GM21515 (cell line): Measurements from ENCODE around the gene RBP5.

ENCODE experiments used
- ATAC-seq: cut with Tn5 transposase; IDR thresholded peaks from one replicate; pipeline ENCODE4 v1.9.1; 2021; ENCODE audit not compliant: unreplicated experiment

The RBP5 gene

DNA sequence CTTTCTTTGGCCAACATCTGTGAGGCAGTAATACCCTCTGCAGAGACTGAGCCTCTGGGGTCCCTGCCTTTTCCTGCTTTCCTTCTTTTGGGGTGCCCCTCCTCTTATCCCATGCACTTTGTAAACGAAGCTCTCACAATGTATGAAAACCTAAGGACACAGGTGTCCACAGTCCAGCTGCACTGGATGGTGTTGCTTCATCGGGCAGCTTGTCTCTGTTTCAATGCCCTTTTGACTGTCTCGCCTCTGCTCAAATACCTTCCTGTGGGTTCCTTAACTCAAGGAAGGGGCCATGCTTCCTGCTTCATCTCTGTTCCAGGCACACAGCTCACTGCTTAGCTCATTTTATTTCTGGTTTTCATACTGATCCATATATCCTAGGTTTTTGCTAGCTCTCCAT, 26.1 kb downstream of the RBP5 start:
- no peak for ATAC-seq

- no peak for ATAC-seq
These were observed 27.0 kb downstream of the RBP5 start for GRCh38 chr12:7101694-7102131.

DNA sequence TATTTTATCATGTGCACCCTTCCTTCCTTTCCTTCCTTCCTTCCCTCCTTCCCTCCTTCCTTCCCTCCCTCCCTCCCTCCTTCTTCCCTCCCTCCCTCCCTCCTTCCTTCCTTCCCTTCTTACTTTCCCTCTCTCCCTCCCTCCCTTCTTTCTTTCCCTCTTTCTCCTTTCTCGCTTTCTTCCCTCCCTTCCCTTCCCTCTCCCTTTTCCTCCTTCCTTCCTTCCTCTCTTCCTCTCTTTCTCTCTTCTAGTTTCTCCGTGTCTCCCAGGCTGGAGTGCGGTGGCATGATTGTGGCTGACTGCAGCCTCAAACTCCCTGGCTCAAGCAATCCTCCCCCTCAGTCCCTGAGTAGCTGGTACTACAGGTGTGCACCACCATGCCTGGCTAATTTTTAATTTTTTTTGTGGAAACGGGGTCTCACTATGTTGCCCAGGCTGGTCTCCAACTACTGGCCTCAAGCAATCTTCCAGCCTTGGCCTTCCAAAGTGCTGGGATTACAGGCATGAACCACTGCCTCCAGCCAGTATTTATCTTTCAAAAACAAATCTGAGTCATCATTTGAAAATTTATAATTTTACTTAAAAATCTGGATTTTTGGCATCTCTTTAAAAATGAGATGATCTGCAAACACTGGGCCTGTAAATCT, 27.5 kb downstream of the RBP5 start:
- no peak for ATAC-seq

DNA sequence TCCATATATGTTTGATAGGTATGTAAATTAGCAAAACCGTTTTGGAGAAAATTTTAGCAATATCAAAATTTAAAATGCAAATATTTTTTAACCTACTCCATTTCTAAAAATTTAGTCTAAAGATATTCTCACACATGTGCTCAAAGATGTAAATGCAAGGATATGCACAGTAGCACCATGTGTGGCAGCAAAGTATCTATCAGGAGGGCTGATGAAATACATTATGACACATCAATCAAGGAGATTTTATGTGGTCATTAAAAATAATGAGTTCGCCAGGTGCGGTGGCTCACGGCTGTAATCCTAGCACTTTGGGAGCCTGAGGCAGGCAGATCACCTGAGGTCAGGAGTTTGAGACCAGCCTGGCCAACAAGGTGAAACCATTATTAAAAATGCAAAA, 28.4 kb downstream of the RBP5 start:
- ATAC-seq, result no peak

DNA sequence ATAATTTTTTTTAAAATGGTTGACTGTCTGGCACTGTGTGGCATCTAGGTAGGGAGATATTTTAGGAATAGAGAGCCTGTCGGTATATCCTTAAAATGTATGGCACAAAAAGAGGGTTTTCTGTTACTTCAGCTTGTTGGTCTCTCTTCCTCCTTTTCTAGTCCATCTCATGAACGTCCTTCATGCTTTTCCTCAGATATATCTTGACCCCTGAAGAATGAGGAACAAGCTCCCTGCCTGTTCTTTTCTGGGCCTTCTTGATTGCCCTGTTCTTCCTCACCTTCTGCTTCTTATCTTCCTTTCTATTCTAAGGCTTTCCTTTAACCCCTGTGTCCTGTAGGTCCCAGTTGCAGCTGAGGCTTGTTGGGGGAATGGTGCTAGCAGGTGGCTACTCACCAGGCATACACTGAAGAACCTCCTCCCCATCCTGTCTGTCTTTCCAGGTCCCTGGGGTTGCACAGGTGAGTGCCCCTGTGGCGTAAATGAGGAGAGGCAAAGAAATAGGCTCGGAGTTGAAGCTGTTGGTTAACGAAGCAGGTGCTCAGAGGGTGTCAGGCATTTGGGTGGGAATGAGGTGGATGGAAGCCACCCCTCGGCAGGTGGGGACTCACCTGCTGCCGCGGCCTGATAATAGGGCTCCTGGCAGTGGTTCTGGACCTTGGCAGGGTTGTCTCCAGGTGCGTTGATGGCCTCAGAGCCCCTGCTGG, 29.2 kb downstream of the RBP5 start:
- no peak for ATAC-seq

DNA sequence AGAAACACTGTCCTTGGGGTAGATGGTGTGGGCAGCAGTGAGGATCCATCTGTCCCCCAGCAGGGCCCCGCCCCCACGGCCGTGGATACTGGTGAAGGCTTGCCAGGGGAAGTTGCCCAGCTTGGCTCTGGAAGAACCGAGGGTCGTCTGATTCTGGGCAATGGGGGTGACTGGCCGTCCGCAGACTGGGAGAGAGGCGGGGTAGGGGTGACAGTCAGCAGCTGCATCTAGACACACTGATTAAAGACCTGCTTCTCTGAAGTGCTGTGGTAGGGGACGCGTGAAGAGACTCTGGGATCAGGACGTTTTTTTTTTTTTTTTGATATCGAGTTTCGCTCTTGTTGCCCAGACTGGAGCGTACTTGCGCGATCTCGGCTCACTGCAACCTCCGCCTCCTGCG, 31.7 kb downstream of the RBP5 start:
- no peak for ATAC-seq

GRCh38 chr12:7096006-7096932, 32.4 kb downstream of the RBP5 start:
- no peak for ATAC-seq

- ATAC-seq, result no peak
These were observed 34.8 kb downstream of the RBP5 start for GRCh38 chr12:7093892-7094291.

DNA sequence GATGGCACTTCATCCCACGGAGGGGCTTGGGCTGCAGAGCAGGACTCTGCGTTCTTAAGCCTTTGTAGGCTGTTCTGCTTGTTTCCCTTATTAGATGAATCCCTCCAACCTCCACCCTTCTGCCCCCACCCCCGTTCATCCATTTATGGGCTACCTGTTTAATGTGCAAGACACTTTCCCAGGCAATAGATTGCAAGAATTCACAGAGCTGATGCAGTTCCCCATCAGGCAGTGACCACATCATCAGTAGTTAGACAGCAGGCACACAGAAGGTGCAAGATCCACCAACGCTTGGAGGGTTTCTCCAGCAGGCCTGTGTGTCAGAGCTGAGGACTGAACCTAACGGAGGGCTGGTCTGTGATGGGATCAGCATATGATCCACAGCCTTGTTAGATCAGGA, 35.2 kb downstream of the RBP5 start:
- no peak for ATAC-seq

- ATAC-seq, result no peak
These were observed 35.7 kb downstream of the RBP5 start for GRCh38 chr12:7092986-7093460.

DNA sequence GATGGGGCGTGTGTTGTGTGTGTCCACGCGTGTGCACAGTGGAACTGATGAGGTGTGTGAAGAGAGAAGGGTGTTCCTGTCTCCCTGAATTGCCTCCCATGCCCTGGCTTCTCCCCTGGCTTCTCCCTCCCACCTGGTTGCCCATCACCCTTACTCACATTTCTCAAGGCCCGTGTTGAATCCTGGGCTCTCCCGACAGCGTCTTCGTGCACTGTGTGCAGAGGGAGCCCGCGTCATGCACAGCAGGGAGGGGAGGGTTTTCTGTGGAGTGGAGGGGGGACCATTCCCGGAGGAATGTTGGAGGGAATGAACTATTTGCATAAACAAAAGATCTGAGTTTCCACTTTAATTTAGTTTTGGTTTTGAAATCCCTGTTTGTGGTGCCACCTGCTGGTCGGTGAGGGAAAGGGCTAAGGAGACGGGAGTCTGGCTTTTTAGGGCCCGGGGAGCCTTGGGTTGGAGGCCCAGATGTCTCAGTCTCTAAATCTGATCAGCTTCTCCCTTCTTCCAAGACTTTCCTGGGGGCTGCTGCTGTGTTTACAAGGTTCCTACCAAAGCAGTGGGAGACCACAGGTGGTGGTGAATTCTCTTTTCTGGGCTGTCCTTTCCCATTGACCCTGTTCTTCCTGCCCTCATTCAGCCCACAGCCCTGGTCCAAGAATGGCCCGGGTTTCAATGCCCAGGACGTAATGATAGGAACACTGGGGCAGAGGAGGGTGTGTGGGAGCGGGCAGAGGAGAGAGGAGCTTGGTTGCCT, 36.3 kb downstream of the RBP5 start, which contains the start of gene C1R:
Gene C1R (minus strand): TSS at position 217 of the 757 bp plus-strand sequence. CDS start 57 bp downstream, at position 160.
- no peak for ATAC-seq

GRCh38 chr12:7091660-7092228, 36.9 kb downstream of the RBP5 start:
- no peak for ATAC-seq

DNA sequence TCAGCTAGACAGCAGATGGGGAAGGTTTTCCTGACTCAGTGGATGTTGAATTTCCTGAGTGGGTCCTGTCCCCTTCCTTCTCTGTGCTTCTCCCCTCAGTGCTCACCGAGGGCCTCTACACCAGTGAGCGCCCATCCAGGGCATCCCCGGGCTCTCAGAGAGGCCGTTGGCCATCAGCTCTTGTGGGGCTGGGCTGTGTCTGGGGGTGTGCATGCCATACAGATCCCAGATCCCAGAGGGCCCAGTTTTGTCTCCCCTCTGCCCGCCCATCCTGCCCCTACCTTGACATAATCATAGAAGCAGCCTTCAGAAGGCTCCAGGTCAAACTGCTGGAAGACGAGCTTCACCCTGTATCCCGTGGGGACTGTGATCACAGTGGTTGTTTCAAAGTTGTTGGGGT, 37.5 kb downstream of the RBP5 start:
- ATAC-seq, result no peak

- ATAC-seq, result no peak
These were observed 38.3 kb downstream of the RBP5 start for GRCh38 chr12:7090222-7090998.

GRCh38 chr12:7089196-7089871, 39.4 kb downstream of the RBP5 start:
- ATAC-seq, result no peak

- no peak for ATAC-seq
These were observed 45.6 kb downstream of the RBP5 start for GRCh38 chr12:7083125-7083524.

- ATAC-seq, result no peak
These were observed 47.7 kb downstream of the RBP5 start for GRCh38 chr12:7081037-7081436.

DNA sequence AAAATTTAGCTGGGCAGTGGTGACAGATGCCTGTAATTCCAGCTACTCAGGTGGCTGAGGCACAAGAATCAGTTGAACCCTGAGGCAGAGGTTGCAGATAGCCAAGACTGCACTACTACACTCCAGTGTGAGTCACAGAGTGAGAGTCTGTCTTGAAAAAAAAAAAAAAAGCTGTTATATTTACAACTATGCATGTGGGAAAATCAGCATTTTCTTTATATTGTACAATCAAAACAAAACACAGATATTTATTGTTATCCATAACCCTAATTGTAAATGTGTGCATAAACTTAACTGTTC, 48.9 kb downstream of the RBP5 start:
- ATAC-seq, result no peak

DNA sequence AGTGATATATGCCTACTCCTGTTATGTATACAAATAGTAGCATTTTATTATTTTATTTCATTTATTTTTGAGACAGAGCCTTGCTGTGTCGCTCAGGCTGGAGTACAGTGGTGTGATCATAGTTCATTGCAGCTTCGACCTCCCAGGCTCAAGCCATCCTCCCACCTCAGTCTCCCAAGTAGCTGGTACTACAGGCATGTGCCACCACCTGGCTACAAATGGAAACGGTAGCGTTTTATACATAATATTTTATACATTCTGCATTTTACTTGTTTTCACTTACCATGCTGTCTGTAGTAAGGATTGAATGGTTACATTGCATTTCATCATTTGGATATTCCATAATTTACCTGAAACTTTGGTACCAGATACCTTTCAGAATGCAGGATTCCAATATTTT, 50.5 kb downstream of the RBP5 start:
- ATAC-seq, result no peak
